LoVo (cell line): ENCODE data around the gene LLGL1.
A peak's percentile ranks its signal among the peaks of the same experiment; 100 is the strongest.

Experiments used
- DNase-seq: peaks from one replicate; pipeline ENCODE4 v3.0.0-alpha.2; 2016; ENCODE audit warnings: low spot score

LLGL1 gene

DNA sequence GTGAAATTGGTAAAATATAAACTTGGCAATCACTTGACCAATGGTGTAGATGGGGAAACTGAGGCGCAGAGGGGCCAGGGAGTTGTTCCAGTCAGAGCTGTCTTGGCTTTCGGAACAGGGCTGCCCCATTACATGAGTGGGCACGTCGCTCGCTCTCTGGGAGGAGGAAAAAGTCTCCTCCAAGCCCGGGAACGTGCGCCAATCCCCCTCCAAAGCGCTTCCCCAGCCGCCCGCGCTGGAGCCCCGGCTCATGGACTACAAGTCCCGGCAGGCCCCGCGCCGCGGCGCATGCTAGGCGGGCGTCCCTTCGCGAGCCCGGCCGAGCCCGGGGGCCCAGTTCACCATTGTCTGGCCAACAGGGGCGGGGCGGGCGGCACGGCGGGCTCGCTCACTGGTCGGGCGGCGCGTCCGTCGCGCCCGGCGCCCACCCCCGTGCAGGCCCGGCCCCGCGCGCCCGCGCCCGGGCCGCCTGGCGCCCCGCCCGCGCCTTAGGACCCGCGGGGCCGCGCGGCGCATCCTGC lies at the start of gene LLGL1:
Gene LLGL1, plus strand, starts transcription at position 515 of the 521 bp plus-strand sequence. CDS start 48 bp downstream, outside the sequence.
- DNase-seq: peak; percentile 95

DNA sequence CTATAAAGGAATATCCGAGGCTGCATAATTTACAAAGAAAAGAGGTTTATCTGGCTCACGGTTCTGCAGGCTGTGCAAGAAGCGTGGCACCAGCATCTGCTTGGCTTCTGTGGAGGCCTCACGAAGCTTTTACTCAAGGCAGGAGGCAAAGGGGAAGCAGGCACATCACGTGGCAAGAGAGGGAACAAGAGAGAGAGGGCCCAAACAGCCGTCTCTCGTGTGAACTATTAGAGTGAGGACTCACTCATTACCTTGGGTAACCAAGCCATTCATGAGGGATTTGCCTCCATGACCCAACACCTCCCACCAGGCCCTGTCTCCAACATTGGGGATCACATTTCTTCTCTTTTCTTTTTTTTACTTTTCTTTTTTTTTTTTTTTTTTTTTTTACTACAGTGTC lies 49.3 kb upstream of the LLGL1 start:
- no peak for DNase-seq

GRCh38 chr17:18177133-18177532 lies 48.3 kb upstream of the LLGL1 start:
- no peak for DNase-seq

DNA sequence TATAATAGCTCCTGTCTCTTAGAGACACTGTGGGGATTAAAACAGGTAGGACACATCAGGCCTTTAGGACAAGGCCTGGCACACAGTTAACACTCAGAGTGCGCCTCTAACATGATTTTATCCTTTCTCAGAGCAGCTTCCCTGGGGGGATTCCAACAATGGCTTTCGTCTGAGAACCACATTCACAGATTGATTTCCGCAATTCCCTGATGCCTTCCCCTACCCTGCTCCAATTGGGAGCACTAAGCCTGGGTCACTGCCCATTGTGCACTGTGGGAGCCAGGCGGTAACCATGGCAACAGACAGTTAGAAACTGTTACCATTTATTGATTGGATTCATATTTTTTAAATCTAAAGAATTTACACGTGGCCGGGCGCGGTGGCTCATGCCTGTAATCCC lies 47.7 kb upstream of the LLGL1 start:
- no peak for DNase-seq

- DNase-seq: no peak
Observed at GRCh38 chr17:18179196-18179595, 46.2 kb upstream of the LLGL1 start.

GRCh38 chr17:18179804-18180203 lies 45.6 kb upstream of the LLGL1 start:
- no peak for DNase-seq

GRCh38 chr17:18181358-18181757 lies 44.1 kb upstream of the LLGL1 start:
- DNase-seq: no peak

- no peak for DNase-seq
Observed at GRCh38 chr17:18182110-18182977, 43.1 kb upstream of the LLGL1 start.

DNA sequence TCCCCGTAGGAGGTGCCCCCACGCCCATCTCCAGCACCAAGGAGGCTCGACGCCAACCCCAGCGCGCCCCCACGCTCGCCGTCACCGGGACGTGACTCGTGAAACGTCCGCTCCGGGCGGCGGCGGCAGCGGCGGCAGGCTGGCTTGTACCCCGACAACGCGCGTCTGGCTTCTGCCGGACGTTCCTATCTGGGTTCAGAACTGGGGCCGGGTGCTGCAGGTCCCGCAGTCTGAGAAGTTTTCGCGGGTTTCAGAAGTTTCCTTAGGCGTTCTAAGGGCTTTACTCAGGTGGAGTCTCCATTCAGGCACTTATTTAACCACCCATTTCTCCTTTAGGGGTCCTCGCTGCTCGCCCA lies 42.5 kb upstream of the LLGL1 start:
- peak; percentile 75 for DNase-seq

GRCh38 chr17:18183334-18184142 lies 41.9 kb upstream of the LLGL1 start, which contains the start of gene ALKBH5:
ALKBH5 (plus strand) TSS chr17:18183828; CDS start chr17:18184244, 416 bp downstream.
- DNase-seq: peak; percentile 98

DNA sequence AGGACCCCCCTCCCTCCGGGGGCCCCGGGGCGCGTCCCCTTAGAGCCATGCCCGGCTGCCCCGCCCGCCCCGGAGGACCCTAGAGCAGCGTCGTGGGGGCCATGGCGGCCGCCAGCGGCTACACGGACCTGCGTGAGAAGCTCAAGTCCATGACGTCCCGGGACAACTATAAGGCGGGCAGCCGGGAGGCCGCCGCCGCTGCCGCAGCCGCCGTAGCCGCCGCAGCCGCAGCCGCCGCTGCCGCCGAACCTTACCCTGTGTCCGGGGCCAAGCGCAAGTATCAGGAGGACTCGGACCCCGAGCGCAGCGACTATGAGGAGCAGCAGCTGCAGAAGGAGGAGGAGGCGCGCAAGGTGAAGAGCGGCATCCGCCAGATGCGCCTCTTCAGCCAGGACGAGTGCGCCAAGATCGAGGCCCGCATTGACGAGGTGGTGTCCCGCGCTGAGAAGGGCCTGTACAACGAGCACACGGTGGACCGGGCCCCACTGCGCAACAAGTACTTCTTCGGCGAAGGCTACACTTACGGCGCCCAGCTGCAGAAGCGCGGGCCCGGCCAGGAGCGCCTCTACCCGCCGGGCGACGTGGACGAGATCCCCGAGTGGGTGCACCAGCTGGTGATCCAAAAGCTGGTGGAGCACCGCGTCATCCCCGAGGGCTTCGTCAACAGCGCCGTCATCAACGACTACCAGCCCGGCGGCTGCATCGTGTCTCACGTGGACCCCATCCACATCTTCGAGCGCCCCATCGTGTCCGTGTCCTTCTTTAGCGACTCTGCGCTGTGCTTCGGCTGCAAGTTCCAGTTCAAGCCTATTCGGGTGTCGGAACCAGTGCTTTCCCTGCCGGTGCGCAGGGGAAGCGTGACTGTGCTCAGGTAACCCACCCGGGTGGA lies 41.0 kb upstream of the LLGL1 start:
- DNase-seq: no peak

DNA sequence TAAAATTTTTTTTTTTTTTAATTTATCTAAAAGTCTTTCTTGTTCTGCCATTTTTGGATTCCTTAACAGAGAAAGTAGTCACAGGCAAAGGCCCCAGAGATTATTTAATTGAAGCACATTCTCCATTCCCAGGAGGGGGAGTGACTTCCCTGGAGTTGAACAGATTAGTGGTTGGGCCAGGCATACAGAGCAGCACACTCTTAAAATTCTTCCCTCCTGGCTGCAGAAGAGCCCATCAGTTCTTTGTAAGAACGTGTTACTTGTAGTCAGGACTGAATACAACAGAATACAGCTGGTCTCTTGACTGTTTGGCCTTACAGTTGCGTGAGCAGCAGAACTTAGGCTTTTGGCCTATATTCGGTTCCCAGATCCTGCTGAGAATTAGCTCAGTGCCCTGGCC lies 40.0 kb upstream of the LLGL1 start:
- no peak for DNase-seq

GRCh38 chr17:18185832-18186626 lies 39.4 kb upstream of the LLGL1 start:
- no peak for DNase-seq

DNA sequence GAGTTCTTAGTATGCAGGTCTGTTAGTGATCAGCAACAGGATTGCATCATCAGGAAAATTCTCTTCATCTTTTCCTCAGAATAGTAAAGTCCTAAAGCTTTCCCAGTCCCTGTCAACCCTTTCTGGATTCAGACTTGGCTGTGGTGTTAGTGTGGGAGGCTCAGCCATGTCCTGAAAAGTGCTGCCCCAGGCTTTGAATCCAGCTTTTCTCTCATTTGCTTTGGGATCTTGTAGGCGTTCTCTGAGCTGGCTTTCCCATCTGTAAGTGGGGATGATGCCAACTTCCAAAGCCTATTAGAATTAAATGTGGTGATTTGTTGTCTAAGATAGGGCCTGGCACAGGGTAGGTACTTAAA lies 38.8 kb upstream of the LLGL1 start:
- DNase-seq: no peak

GRCh38 chr17:18187226-18187625 lies 38.2 kb upstream of the LLGL1 start:
- no peak for DNase-seq

DNA sequence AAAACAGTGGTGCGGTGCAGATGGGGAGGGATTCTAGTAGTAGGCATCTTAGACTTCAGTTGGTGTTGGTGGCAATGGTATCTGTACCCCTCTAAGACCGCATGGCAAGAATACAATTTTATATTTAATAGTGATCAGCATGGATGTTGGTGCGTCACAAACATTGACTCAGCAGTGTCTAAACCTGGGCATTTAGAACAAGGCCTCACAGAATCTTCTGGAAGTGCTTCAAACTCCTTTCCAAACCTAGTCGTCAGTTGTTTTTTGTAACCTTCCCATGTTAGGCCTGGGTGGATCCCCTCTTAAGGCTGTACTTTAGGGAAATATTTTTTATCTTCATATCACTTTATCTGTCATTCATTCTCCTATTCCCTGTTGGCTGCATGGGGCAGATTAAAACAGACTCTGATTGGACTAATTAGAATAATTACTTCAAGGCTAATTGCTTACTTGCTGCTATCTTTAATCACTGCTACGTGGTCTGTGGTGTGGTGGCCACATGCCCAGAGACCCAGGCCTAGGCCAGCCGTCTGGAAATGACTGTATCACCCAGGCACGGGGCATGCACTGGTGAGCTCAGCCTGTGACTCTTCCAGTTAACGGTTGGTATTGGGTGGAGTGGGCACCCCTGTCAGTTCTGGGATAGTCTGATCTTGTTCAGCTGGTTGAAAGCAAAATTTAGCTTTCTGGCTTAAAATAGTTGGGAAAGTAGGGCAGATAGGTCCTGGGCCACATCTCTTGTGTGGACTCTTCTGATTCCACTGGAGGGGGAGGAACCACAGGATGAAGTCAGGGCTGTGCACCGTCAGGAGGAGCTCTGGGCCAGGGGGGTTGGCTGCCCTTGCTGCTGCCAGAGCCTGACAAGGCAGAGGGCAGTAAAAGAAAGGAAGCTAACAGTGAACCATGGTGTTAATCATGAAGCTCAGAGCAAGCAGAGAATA lies 37.3 kb upstream of the LLGL1 start:
- DNase-seq: no peak

DNA sequence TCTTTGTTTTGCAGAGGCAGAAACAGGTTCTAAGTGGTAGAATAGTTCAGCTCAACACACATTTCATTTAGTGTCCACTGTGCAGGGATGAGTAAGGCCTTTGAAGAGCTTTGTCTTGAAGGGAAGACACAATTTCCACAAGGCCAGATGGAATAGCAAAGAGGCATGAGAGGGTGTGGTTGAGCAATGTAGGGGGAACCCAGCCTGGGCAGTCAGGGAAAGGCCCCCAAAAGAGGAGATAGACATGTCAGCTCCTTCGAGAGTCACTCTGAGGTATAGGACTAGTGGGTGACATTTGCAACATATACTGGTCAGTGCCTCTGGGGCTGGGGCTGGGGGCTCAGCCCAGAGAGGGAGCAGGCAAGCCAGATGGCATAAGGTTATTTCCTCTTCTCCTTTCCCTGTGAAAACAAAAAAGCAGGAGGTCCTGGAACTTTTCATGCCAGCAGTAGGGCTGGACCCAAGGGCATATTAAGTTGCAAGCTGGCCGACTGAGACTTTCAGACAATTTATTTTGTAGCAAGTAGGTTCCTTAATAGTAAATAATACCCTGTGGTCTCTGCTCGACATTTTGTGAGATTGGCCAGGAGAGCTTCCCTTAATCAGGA lies 34.7 kb upstream of the LLGL1 start:
- DNase-seq: no peak

DNA sequence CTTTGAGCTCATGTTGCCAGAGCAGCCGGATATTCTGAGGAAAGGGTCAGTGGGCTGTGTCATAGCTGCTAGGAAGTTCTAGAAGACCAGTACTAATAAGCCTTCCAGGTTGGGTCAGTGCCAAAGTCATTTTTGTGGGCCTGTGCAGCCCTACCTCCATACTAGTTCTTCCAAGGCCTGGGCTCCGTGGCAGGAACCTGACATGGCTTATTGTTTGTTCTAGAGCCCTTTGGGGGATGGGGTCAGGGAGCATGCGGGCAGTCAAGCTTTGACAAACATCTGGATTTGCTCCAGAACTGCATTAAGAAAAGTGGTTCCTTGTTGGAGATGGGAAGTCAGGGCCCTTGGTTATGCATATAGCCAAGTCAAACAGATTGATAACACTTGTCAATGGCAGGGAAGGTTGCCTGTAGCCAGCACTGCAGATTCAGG lies 34.2 kb upstream of the LLGL1 start:
- no peak for DNase-seq

GRCh38 chr17:18191967-18192366 lies 33.5 kb upstream of the LLGL1 start:
- DNase-seq: no peak

DNA sequence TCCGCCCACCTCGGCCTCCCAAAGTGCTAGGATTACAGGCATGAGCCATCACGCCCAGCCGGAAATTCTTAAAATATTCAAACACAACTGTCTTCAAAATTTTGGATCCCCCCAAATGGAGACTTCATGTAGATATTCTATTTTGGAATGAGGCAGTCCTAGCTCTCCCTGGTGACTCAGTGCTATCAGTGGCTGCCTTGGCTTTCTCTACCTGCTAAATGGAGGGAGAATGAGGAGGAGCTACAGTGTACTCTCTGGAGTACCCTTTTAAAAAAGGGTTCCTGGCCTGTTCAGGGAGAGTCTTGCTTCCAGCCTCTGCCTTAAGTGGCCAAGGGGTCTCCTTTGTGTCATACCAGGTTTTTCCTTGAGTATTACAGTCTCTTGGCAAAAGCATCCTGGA lies 31.0 kb upstream of the LLGL1 start:
- no peak for DNase-seq
